Neural progenitor cell (in vitro differentiated cells): ENCODE data around the gene STK17B. TPM values are rescaled to one million over a fixed set of nuclear protein-coding genes. Genes with fewer than 3 reads are reported as not detected.

Experiments
- DNase-seq: peaks from one replicate; pipeline ENCODE4 v3.0.0-alpha.2; 2016; ENCODE audit warnings: low spot score
- H2AFZ ChIP-seq: fragments of 200-600 bp; sonication (generic); replicated peaks from 2 replicates; pipeline ENCODE4 v1.6.1; 2016; ENCODE audit warnings: antibody characterized with exemption
- H3F3A ChIP-seq: fragments of 200-600 bp; sonication (generic); 2 replicates; pipeline ENCODE4 v1.6.1; 2016; ENCODE audit warnings: antibody characterized with exemption, low read depth
- H3K27ac ChIP-seq: fragments of 200-600 bp; sonication (generic); 2 replicates; pipeline ENCODE4 v1.5.1; 2016; ENCODE audit warnings: mild to moderate bottlenecking
- H3K27me3 ChIP-seq: fragments of 200-600 bp; sonication (generic); 2 replicates; pipeline ENCODE4 v1.6.1; 2016; ENCODE audit warnings: mild to moderate bottlenecking, moderate library complexity
- H3K36me3 ChIP-seq: fragments of 200-600 bp; sonication (generic); 2 replicates; pipeline ENCODE4 v1.5.1; 2016
- H3K4me1 ChIP-seq: fragments of 200-600 bp; sonication (generic); 2 replicates; pipeline ENCODE4 v1.6.1; 2016; ENCODE audit warnings: mixed run types
- H3K4me2 ChIP-seq: fragments of 200-600 bp; sonication (generic); 2 replicates; pipeline ENCODE4 v1.6.1; 2016
- H3K4me3 ChIP-seq: fragments of 200-600 bp; sonication (generic); 2 replicates; pipeline ENCODE4 v1.5.1; 2016
- H3K79me2 ChIP-seq: fragments of 200-600 bp; sonication (generic); 2 replicates; pipeline ENCODE4 v1.6.1; 2016; ENCODE audit warnings: low read depth
- H3K9ac ChIP-seq: fragments of 200-600 bp; sonication (generic); 2 replicates; pipeline ENCODE4 v1.6.1; 2016
- H3K9me3 ChIP-seq: fragments of 200-600 bp; sonication (generic); 2 replicates; pipeline ENCODE4 v1.5.1; 2016; ENCODE audit warnings: low read depth
- H4K20me1 ChIP-seq: fragments of 200-600 bp; sonication (generic); 2 replicates; pipeline ENCODE4 v1.6.1; 2016; ENCODE audit warnings: low read depth
- H3K27ac Mint-ChIP-seq: 3 replicates; pipeline ENCODE4 v1.8.0; 2021; ENCODE audit warnings: mixed read lengths
- H3K27me3 Mint-ChIP-seq: 2 replicates; pipeline ENCODE4 v1.8.0; 2022; ENCODE audit warnings: low read depth, mild to moderate bottlenecking, inconsistent platforms, moderate library complexity, mixed read lengths; ENCODE audit not compliant: insufficient read depth
- H3K36me3 Mint-ChIP-seq: 3 replicates; pipeline ENCODE4 v1.8.0; 2021; ENCODE audit warnings: mixed read lengths
- H3K4me1 Mint-ChIP-seq: 3 replicates; pipeline ENCODE4 v1.8.0; 2021; ENCODE audit warnings: mixed read lengths
- H3K4me3 Mint-ChIP-seq: 3 replicates; pipeline ENCODE4 v1.8.0; 2021; ENCODE audit warnings: mild to moderate bottlenecking, moderate library complexity, mixed read lengths
- H3K9me3 Mint-ChIP-seq: 3 replicates; pipeline ENCODE4 v1.8.0; 2020; ENCODE audit warnings: mixed read lengths
- EZH2 ChIP-seq: fragments of 200-600 bp; sonication (generic); IDR thresholded peaks from 2 replicates; pipeline ENCODE4 v1.6.1; 2017; ENCODE audit warnings: antibody characterized with exemption, mild to moderate bottlenecking, moderate library complexity
- EZH2phosphoT487 ChIP-seq: fragments of 200-600 bp; sonication (generic); IDR thresholded peaks from 2 replicates; pipeline ENCODE4 v1.6.1; 2017; ENCODE audit warnings: antibody characterized with exemption
- total RNA-seq: library from RNA; depleted of rRNA; stranded (reverse); fragments of >200 nt; gene quantifications from 2 replicates; pipeline ENCODE4 v1.2.3, GENCODE V29; 2015; ENCODE audit warnings: low replicate concordance
- TF ChIP-seq, protein P1 (sequence below): fragments of 200-600 bp; sonication (generic); IDR thresholded peaks from 2 replicates; pipeline ENCODE4 v1.5.1; 2017; ENCODE audit warnings: antibody characterized with exemption, mild to moderate bottlenecking

The STK17B gene
- total RNA-seq, 1 donor from 2014 or later, result 35.4 TPM

DNA sequence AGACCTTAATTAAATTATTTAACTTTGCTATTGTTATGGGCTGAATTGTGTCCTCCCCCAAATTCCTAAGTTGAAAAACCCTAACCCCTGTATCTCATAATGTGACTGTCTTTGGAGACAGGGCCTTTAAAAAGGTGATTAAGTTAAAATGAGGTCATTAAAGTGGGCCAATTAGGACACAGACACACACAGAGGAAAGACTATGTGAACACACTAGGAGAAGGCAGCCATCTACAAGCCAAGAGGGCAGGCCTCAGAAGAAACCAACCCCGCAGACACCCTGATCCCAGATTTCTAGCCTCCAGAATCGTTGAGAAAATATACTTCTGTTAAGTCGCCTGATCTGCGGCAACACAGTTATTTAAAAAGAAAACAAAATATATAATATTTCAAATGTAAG, 6.4 kb downstream of the STK17B start:
- H3K9me3 ChIP-seq, result no peaks in the 10 kb centered on the region
- H3K9ac ChIP-seq, result no peak overlapping the region
- H3K27ac ChIP-seq, result no peak overlapping the region
- H3K27me3 ChIP-seq, result peaks cover 3% of the 10 kb centered on the region
- H3K4me1 ChIP-seq, result peaks cover 43% of the 10 kb centered on the region
- Mint-ChIP-seq H3K9me3 (no peaks in the 10 kb centered on the region), H3K27ac (no peak overlapping the region), H3K27me3 (no peaks in the 10 kb centered on the region), H3K36me3 (peaks cover 14% of the 10 kb centered on the region), H3K4me1 (peaks cover 15% of the 10 kb centered on the region), H3K4me3 (no peak overlapping the region)
- DNase-seq, result no peak
- H4K20me1 ChIP-seq, result no peaks in the 10 kb centered on the region
- H3K79me2 ChIP-seq, result peaks cover 57% of the 10 kb centered on the region
- peak overlapping the region; percentile 34 for H3K4me2 ChIP-seq
- peaks cover 1% of the 10 kb centered on the region for H3F3A ChIP-seq
- no peak overlapping the region for H2AFZ ChIP-seq
- no peaks in the 10 kb centered on the region for H3K36me3 ChIP-seq
- TF ChIP-seq EZH2, result no peak
- TF ChIP-seq EZH2phosphoT487, result no peak
- TF ChIP-seq, protein P1, sequence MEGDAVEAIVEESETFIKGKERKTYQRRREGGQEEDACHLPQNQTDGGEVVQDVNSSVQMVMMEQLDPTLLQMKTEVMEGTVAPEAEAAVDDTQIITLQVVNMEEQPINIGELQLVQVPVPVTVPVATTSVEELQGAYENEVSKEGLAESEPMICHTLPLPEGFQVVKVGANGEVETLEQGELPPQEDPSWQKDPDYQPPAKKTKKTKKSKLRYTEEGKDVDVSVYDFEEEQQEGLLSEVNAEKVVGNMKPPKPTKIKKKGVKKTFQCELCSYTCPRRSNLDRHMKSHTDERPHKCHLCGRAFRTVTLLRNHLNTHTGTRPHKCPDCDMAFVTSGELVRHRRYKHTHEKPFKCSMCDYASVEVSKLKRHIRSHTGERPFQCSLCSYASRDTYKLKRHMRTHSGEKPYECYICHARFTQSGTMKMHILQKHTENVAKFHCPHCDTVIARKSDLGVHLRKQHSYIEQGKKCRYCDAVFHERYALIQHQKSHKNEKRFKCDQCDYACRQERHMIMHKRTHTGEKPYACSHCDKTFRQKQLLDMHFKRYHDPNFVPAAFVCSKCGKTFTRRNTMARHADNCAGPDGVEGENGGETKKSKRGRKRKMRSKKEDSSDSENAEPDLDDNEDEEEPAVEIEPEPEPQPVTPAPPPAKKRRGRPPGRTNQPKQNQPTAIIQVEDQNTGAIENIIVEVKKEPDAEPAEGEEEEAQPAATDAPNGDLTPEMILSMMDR, result no peak
- H3K4me3 ChIP-seq, result no peak overlapping the region

DNA sequence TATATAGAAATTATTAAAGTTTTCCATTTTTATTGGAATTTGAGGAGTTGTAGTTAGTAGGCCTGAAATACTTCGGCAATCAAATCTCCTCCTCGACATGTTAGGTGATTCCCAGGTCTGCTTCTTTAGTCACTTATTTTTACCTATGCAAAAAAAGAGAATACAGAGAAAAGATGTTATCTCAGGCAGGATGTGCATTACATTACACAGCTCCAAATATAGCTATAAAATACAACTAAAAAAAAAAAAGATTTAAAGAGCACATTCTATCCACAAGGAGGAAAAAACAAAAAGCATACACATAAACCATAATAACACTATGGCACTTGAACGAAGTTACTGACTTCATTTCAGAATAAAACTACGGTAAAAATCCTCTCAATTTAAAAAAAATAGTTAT, 8.1 kb downstream of the STK17B start:
- Histone ChIP-seq H3K27me3 (no peaks in the 10 kb centered on the region), H4K20me1 (no peaks in the 10 kb centered on the region), H3K9me3 (no peaks in the 10 kb centered on the region), H3K79me2 (peaks cover 40% of the 10 kb centered on the region), H3K4me2 (no peak overlapping the region), H2AFZ (no peak overlapping the region), H3K4me3 (no peak overlapping the region), H3K36me3 (no peaks in the 10 kb centered on the region), H3K27ac (no peak overlapping the region), H3K9ac (no peak overlapping the region), H3K4me1 (peaks cover 32% of the 10 kb centered on the region), H3F3A (no peaks in the 10 kb centered on the region)
- no peak for DNase-seq
- Mint-ChIP-seq H3K27me3 (no peaks in the 10 kb centered on the region), H3K4me1 (peaks cover 7% of the 10 kb centered on the region), H3K4me3 (no peak overlapping the region), H3K27ac (no peak overlapping the region), H3K9me3 (no peaks in the 10 kb centered on the region), H3K36me3 (peaks cover 14% of the 10 kb centered on the region)
- TF ChIP-seq EZH2 (no peak), EZH2phosphoT487 (no peak)
- TF ChIP-seq, protein P1, result no peak

DNA sequence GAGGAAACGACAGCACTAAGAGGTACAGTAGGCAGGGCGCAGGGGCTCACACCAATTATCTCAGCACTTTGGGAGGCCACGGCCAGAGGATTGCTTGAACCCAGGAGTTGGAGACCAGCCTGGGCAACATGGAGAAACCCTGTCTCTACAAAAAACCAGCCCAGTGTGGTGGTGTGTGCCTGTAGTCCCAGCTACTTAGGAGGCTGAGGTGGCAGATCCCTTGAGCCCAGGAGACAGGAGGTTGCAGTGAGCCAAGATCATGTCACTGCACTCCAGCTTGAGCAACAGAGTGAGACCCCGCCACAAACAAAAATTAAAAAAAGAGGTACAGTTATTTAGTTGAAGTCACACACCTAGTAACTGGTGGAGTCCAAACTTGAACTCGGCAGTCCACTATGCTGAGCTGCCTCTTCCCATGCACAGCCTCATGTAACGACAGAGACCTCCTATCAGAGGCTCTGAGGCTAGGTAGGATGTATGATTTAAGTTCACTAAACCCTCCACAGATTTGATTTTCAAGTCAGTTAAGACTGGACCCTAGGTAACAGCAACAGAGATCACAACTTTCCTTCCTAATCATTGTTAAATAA, 8.7 kb downstream of the STK17B start:
- Mint-ChIP-seq H3K27me3 (no peaks in the 10 kb centered on the region), H3K27ac (no peak overlapping the region), H3K4me3 (no peak overlapping the region), H3K9me3 (no peaks in the 10 kb centered on the region), H3K36me3 (peaks cover 14% of the 10 kb centered on the region), H3K4me1 (peaks cover 5% of the 10 kb centered on the region)
- Histone ChIP-seq H3K4me2 (no peak overlapping the region), H4K20me1 (no peaks in the 10 kb centered on the region), H3K36me3 (no peaks in the 10 kb centered on the region), H2AFZ (no peak overlapping the region), H3K4me1 (peaks cover 26% of the 10 kb centered on the region), H3F3A (no peaks in the 10 kb centered on the region), H3K79me2 (peaks cover 34% of the 10 kb centered on the region), H3K27ac (no peak overlapping the region), H3K9me3 (no peaks in the 10 kb centered on the region), H3K4me3 (no peak overlapping the region), H3K27me3 (no peaks in the 10 kb centered on the region), H3K9ac (no peak overlapping the region)
- DNase-seq, result no peak
- TF ChIP-seq EZH2, result no peak
- TF ChIP-seq EZH2phosphoT487, result no peak
- TF ChIP-seq, protein P1, result no peak
